Aorta (tissue), 5 donors: ENCODE data around the gene NTMT1. TPM values are rescaled to one million over a fixed set of nuclear protein-coding genes. Genes with fewer than 3 reads are reported as not detected.
A peak's percentile ranks its signal among the peaks of the same experiment; 100 is the strongest.

Experiments used
- ATAC-seq: fragments of 200-7000 bp; cut with Tn5 transposase; one replicate; pipeline ENCODE4 v1.9.1; 2022; ENCODE audit warnings: moderate library complexity; ENCODE audit not compliant: low FRiP score
- DNase-seq, 2 donors: peaks; one replicate each; pipeline ENCODE4 v3.0.0-alpha.2; 2020
- H3K27ac ChIP-seq, 2 donors: one replicate each; pipeline ENCODE4 v1.5.1; 2013; ENCODE audit warnings: low read length in 2 of 2, mild to moderate bottlenecking in 2 of 2, moderate library complexity in 2 of 2, control low read depth in 1 of 2, inconsistent platforms in 1 of 2, low read depth in 1 of 2
- H3K27me3 ChIP-seq, 2 donors: one replicate each; pipeline ENCODE4 v1.6.1; 2013; ENCODE audit warnings: control low read depth in 1 of 2, low read length in 1 of 2, mild to moderate bottlenecking in 1 of 2, moderate library complexity in 1 of 2; ENCODE audit not compliant: insufficient read depth in 2 of 2, control insufficient read depth in 1 of 2
- H3K36me3 ChIP-seq, 2 donors: one replicate each; pipeline ENCODE4 v1.6.1; 2013; ENCODE audit warnings: control low read depth in 1 of 2, low read length in 1 of 2, mild to moderate bottlenecking in 1 of 2; ENCODE audit not compliant: insufficient read depth in 2 of 2, control insufficient read depth in 1 of 2
- H3K4me1 ChIP-seq, 2 donors: one replicate each; pipeline ENCODE4 v1.6.1; 2013; ENCODE audit warnings: low read length in 2 of 2, control low read depth in 1 of 2, mild to moderate bottlenecking in 1 of 2, moderate library complexity in 1 of 2; ENCODE audit not compliant: insufficient read depth in 2 of 2, control insufficient read depth in 1 of 2
- H3K4me3 ChIP-seq, 2 donors: one replicate each; pipeline ENCODE4 v1.5.1; 2013; ENCODE audit warnings: low read length in 2 of 2, control low read depth in 1 of 2, mild to moderate bottlenecking in 1 of 2
- H3K9me3 ChIP-seq: one replicate; pipeline ENCODE4 v1.6.1; 2013; ENCODE audit warnings: mild to moderate bottlenecking, low read length; ENCODE audit not compliant: control insufficient read depth
- WGBS, 2 donors: extraction: QIAGEN DNeasy Blood & Tissue Kit; methylation state at CpG; one replicate each; pipeline ENCODE4 v1.1.7; 2013; 5-methylcytosine and 5-hydroxymethylcytosine counted together
- intact Hi-C, 2 donors: fragments of 100-400 bp; cut with DNase I; formaldehyde crosslinking; loops; one replicate each; pipeline versions ENCODE4 v1.14.2 to v1.15.0; 2022
- polyA plus RNA-seq, 2 donors: library from polyadenylated mRNA; stranded (reverse); fragments of 200-250 nt; gene quantifications; one replicate each; pipeline ENCODE4 v1.2.3, GENCODE V29; 2013
- total RNA-seq, 2 donors: library from RNA; stranded (reverse); fragmentation: NEBNext Ultra II Directional; extraction: Animal tissue kit (Norgen Biotek cat#: 25700); gene quantifications; one replicate each; pipeline ENCODE4 v1.2.1, GENCODE V29; 2021
- donor health status: healthy with polysubstance abuse.
- donor health status: Bipolar disorder and iron deficiency.
- donor health status: DM: no; HTN: no; CAD: no.
- donor health status: DM: no; HTN: no; CAD: no.
- donor health status: DM: yes; HTN: yes; CAD: no.

NTMT1 gene
- total and polyA plus RNA-seq, 4 donors: 22.7 to 41.1 (median 30.0) TPM

- intact Hi-C loops: no loop called here
- Histone ChIP-seq H3K27ac (no peak overlapping the region), H3K36me3 (no peaks in the 10 kb centered on the region), H3K9me3 (no peaks in the 10 kb centered on the region), H3K27me3 (no peaks in the 10 kb centered on the region), H3K4me3 (no peak overlapping the region), H3K4me1 (no peaks in the 10 kb centered on the region)
- DNase-seq: peak in 1 of 2 donors; percentile 88
- ATAC-seq: peak; percentile 19
- WGBS, 2 donors: 35 to 49% methylated on average over 12 of the region's 12 CpGs
These were observed 51.0 kb downstream of the NTMT1 start for GRCh38 chr9:129676975-129677374.

GRCh38 chr9:129677456-129677855 lies 51.5 kb downstream of the NTMT1 start:
- no peaks in the 10 kb centered on the region for H3K4me1 ChIP-seq
- DNase-seq (no peak), ATAC-seq (peak; percentile 43)
- intact Hi-C loops: no loop called here
- no peaks in the 10 kb centered on the region for H3K36me3 ChIP-seq
- no peak overlapping the region for H3K27ac ChIP-seq
- WGBS, 2 donors: 48 to 54% methylated on average over 9 of the region's 9 CpGs
- H3K27me3 ChIP-seq: no peaks in the 10 kb centered on the region
- H3K4me3 ChIP-seq: no peak overlapping the region
- H3K9me3 ChIP-seq: no peaks in the 10 kb centered on the region

- WGBS, 2 donors: 67 to 71% methylated on average over 9 of the region's 9 CpGs
- H3K9me3 ChIP-seq: no peaks in the 10 kb centered on the region
- no peaks in the 10 kb centered on the region for H3K36me3 ChIP-seq
- no peaks in the 10 kb centered on the region for H3K4me1 ChIP-seq
- H3K27ac ChIP-seq: no peak overlapping the region
- no peak overlapping the region for H3K4me3 ChIP-seq
- no peak for ATAC-seq
- DNase-seq: no peak
- H3K27me3 ChIP-seq: no peaks in the 10 kb centered on the region
- intact Hi-C loops: no loop called here
These were observed 52.9 kb downstream of the NTMT1 start for GRCh38 chr9:129678844-129679243.

- no peaks in the 10 kb centered on the region for H3K9me3 ChIP-seq
- no peaks in the 10 kb centered on the region for H3K4me1 ChIP-seq
- H3K27me3 ChIP-seq: no peaks in the 10 kb centered on the region
- no peak for DNase-seq
- ATAC-seq: no peak
- 63 to 66% methylated on average over 9 of the region's 9 CpGs for WGBS, 2 donors
- no peaks in the 10 kb centered on the region for H3K36me3 ChIP-seq
- no peak overlapping the region for H3K27ac ChIP-seq
- intact Hi-C loops: no loop called here
- no peak overlapping the region for H3K4me3 ChIP-seq
These were observed 53.6 kb downstream of the NTMT1 start for GRCh38 chr9:129679537-129679936.

GRCh38 chr9:129681924-129682323 lies 56.0 kb downstream of the NTMT1 start:
- Histone ChIP-seq H3K4me1 (no peaks in the 10 kb centered on the region), H3K27ac (no peak overlapping the region), H3K36me3 (no peaks in the 10 kb centered on the region), H3K4me3 (no peak overlapping the region), H3K27me3 (no peaks in the 10 kb centered on the region), H3K9me3 (no peaks in the 10 kb centered on the region)
- intact Hi-C loops: no loop called here
- 59 to 64% methylated on average over 11 of the region's 11 CpGs for WGBS, 2 donors
- DNase-seq (no peak), ATAC-seq (no peak)

GRCh38 chr9:129682381-129682780 lies 56.4 kb downstream of the NTMT1 start:
- 93% methylated on average over 7 of the region's 7 CpGs for WGBS, 2 donors

GRCh38 chr9:129685220-129685932 lies 59.4 kb downstream of the NTMT1 start:
- Histone ChIP-seq H3K27me3 (no peaks in the 10 kb centered on the region), H3K36me3 (no peaks in the 10 kb centered on the region), H3K9me3 (no peaks in the 10 kb centered on the region), H3K4me1 (no peaks in the 10 kb centered on the region), H3K27ac (no peak overlapping the region), H3K4me3 (no peak overlapping the region)
- no peak for ATAC-seq
- intact Hi-C loops: no loop called here
- WGBS, 2 donors: 70 to 74% methylated on average over 15 of the region's 15 CpGs
- DNase-seq: no peak

More at GRCh38 chr9:129682381-129682780, 56.4 kb downstream of the NTMT1 start:
- Histone ChIP-seq H3K36me3 (no peaks in the 10 kb centered on the region), H3K27ac (no peak overlapping the region), H3K4me1 (no peaks in the 10 kb centered on the region), H3K9me3 (no peaks in the 10 kb centered on the region), H3K27me3 (no peaks in the 10 kb centered on the region), H3K4me3 (no peak overlapping the region)
- DNase-seq: no peak
- ATAC-seq: no peak
- intact Hi-C loops: no loop called here

Other genes with a start within 250 kb of the NTMT1 start
- gene C9orf50, start 5.1 kb upstream of the NTMT1 start, total RNA-seq: under 1 TPM; 0.30 to 0.62 TPM
- 1 to 10 TPM in 1 of 2 donors, not detected in 1; 4.8 TPM for gene C9orf50, start 5.1 kb upstream of the NTMT1 start, polyA plus RNA-seq
- 10 to 100 TPM; 15.8 to 20.8 TPM for gene ASB6, start 16.0 kb downstream of the NTMT1 start, total RNA-seq
- gene ASB6, start 16.0 kb downstream of the NTMT1 start, polyA plus RNA-seq: 10 to 100 TPM in 1 of 2 donors, 1 to 10 TPM in 1; 6.0 to 20.3 TPM
- gene PRRX2, start 39.5 kb downstream of the NTMT1 start, total RNA-seq: 10 to 100 TPM; 51.9 to 68.8 TPM
- 10 to 100 TPM; 27.7 to 52.6 TPM for gene PRRX2, start 39.5 kb downstream of the NTMT1 start, polyA plus RNA-seq
- 1 to 10 TPM; 3.5 to 9.1 TPM for gene PTGES, start 126.9 kb downstream of the NTMT1 start, total RNA-seq
- gene PTGES, start 126.9 kb downstream of the NTMT1 start, polyA plus RNA-seq: 1 to 10 TPM in 1 of 2 donors, under 1 TPM in 1; 0.13 to 2.3 TPM
- gene TOR1B, start 177.0 kb downstream of the NTMT1 start, total RNA-seq: 10 to 100 TPM; 20.4 to 24.3 TPM
- gene TOR1B, start 177.0 kb downstream of the NTMT1 start, polyA plus RNA-seq: 10 to 100 TPM; 11.4 to 19.5 TPM
- 10 to 100 TPM; 27.1 to 29.0 TPM for gene TOR1A, start 198.0 kb downstream of the NTMT1 start, total RNA-seq
- gene TOR1A, start 198.0 kb downstream of the NTMT1 start, polyA plus RNA-seq: 10 to 100 TPM; 25.2 to 25.7 TPM
- 10 to 100 TPM; 33.8 to 38.1 TPM for gene C9orf78, start 209.1 kb downstream of the NTMT1 start, total RNA-seq
- gene C9orf78, start 209.1 kb downstream of the NTMT1 start, polyA plus RNA-seq: 10 to 100 TPM; 67.5 to 93.0 TPM
- gene USP20, start 209.3 kb downstream of the NTMT1 start, total RNA-seq: 10 to 100 TPM; 36.4 to 54.2 TPM
- 100 to 1,000 TPM in 1 of 2 donors, 10 to 100 TPM in 1; 15.9 to 108 TPM for gene USP20, start 209.3 kb downstream of the NTMT1 start, polyA plus RNA-seq